Natural killer cell treated with Interleukin-12 subunit alpha and Interleukin-12 subunit beta and Interleukin-15 and Interleukin-18, amount 100 ng/mL, for 72 hours (primary cell): ENCODE measurements around the gene TMEM127. TPM values are rescaled to one million over a fixed set of nuclear protein-coding genes. Genes with fewer than 3 reads are reported as not detected.
"Not testable (repeated sequence)": the region's sequence is repeated elsewhere in the genome, so short reads cannot be mapped to it uniquely, and the experiment has no call there.

ENCODE experiments used
- ATAC-seq, 2 donors: fragments of 150-1000 bp; cut with Tn5 transposase in 1 of 2; sonication (Bioruptor Pico), chemical (Tn5 transposase) in 1 of 2; 2 replicates each; pipeline ENCODE4 v1.10.0; 2021
- DNase-seq: peaks from one replicate; pipeline ENCODE4 v3.0.0; 2022; ENCODE audit warnings: low spot score
- H3K27ac Mint-ChIP-seq, 2 donors: 1 replicate in 1 of 2; 2 replicates in 1 of 2; pipeline ENCODE4 v1.8.0; 2022; ENCODE audit warnings: mixed read lengths in 2 of 2, mild to moderate bottlenecking in 1 of 2, moderate library complexity in 1 of 2
- H3K27me3 Mint-ChIP-seq, 2 donors: 1 replicate in 1 of 2; 2 replicates in 1 of 2; pipeline ENCODE4 v1.8.0; 2022; ENCODE audit warnings: mixed read lengths in 2 of 2
- H3K36me3 Mint-ChIP-seq: one replicate; pipeline ENCODE4 v1.8.0; 2022; ENCODE audit warnings: mixed read lengths
- H3K4me1 Mint-ChIP-seq, 2 donors: 1 replicate in 1 of 2; 2 replicates in 1 of 2; pipeline ENCODE4 v1.8.0; 2022; ENCODE audit warnings: low read depth in 2 of 2, mixed read lengths in 2 of 2, mild to moderate bottlenecking in 1 of 2
- H3K4me3 Mint-ChIP-seq: one replicate; pipeline ENCODE4 v1.8.0; 2022; ENCODE audit warnings: mixed read lengths
- H3K9me3 Mint-ChIP-seq: 2 replicates; pipeline ENCODE4 v1.8.0; 2022; ENCODE audit warnings: mixed read lengths
- total RNA-seq, 2 donors: library from RNA; stranded (reverse); gene quantifications; one replicate each; pipeline ENCODE4 v1.2.3, GENCODE V29; 2022

The TMEM127 gene
- total RNA-seq, 2 donors from 2014 or later, result 41.4 to 49.4 TPM

GRCh38 chr2:96241900-96242611 is 23.7 kb downstream of the TMEM127 start:
- Mint-ChIP-seq H3K36me3 (no peaks in the 10 kb centered on the region), H3K4me1 (peaks cover 32 to 34% of the 10 kb centered on the region in 2 donors), H3K27ac (peak overlapping the region; percentile 94 to 98), H3K27me3 (no peaks in the 10 kb centered on the region), H3K4me3 (peak overlapping the region; percentile 80), H3K9me3 (no peaks in the 10 kb centered on the region)
- DNase-seq, result peak; percentile 74
- peak; percentile 97 to 98 for ATAC-seq

GRCh38 chr2:96241227-96241626 is 24.6 kb downstream of the TMEM127 start:
- H3K9me3 Mint-ChIP-seq, result no peaks in the 10 kb centered on the region

GRCh38 chr2:96240341-96241038 is 25.3 kb downstream of the TMEM127 start:
- no peak for DNase-seq
- H3K4me1 Mint-ChIP-seq, result peaks cover 25% of the 10 kb centered on the region in 2 donors
- no peak for ATAC-seq
- no peaks in the 10 kb centered on the region for H3K27me3 Mint-ChIP-seq
- H3K9me3 Mint-ChIP-seq, result no peaks in the 10 kb centered on the region
- peak overlapping the region; percentile 94 to 98 for H3K27ac Mint-ChIP-seq
- no peaks in the 10 kb centered on the region for H3K36me3 Mint-ChIP-seq
- H3K4me3 Mint-ChIP-seq, result no peak overlapping the region

More at GRCh38 chr2:96241227-96241626, 24.6 kb downstream of the TMEM127 start:
- peak overlapping the region; percentile 80 for H3K4me3 Mint-ChIP-seq
- peak overlapping the region; percentile 94 to 98 for H3K27ac Mint-ChIP-seq
- H3K36me3 Mint-ChIP-seq, result no peaks in the 10 kb centered on the region
- no peaks in the 10 kb centered on the region for H3K27me3 Mint-ChIP-seq
- DNase-seq (no peak), ATAC-seq (no peak)
- peaks cover 31 to 32% of the 10 kb centered on the region in 2 donors for H3K4me1 Mint-ChIP-seq

- H3K9me3 Mint-ChIP-seq, result no peaks in the 10 kb centered on the region
- ATAC-seq (no peak), DNase-seq (no peak)
- H3K4me3 Mint-ChIP-seq, result no peak overlapping the region
- H3K27ac Mint-ChIP-seq, result peak overlapping the region in 1 of 2 donors; percentile 98
- H3K4me1 Mint-ChIP-seq, result peaks cover 23% of the 10 kb centered on the region in 2 donors
- H3K36me3 Mint-ChIP-seq, result no peaks in the 10 kb centered on the region
- no peaks in the 10 kb centered on the region for H3K27me3 Mint-ChIP-seq
Observed at GRCh38 chr2:96239745-96240264, 26.0 kb downstream of the TMEM127 start.

- H3K4me1 Mint-ChIP-seq, result peaks cover 20 to 23% of the 10 kb centered on the region in 2 donors
- no peak overlapping the region for H3K4me3 Mint-ChIP-seq
- H3K27ac Mint-ChIP-seq, result no peak overlapping the region
- H3K36me3 Mint-ChIP-seq, result no peaks in the 10 kb centered on the region
- H3K27me3 Mint-ChIP-seq, result no peaks in the 10 kb centered on the region
- no peak for DNase-seq
- ATAC-seq, result no peak
- H3K9me3 Mint-ChIP-seq, result no peaks in the 10 kb centered on the region
Observed at GRCh38 chr2:96239091-96239490, 26.7 kb downstream of the TMEM127 start.

GRCh38 chr2:96238266-96238665 is 27.5 kb downstream of the TMEM127 start:
- Mint-ChIP-seq H3K9me3 (no peaks in the 10 kb centered on the region), H3K4me1 (peaks cover 20 to 23% of the 10 kb centered on the region in 2 donors), H3K27me3 (no peaks in the 10 kb centered on the region), H3K36me3 (no peaks in the 10 kb centered on the region), H3K4me3 (no peak overlapping the region), H3K27ac (no peak overlapping the region)
- no peak for DNase-seq
- no peak for ATAC-seq

- H3K4me3 Mint-ChIP-seq, result no peak overlapping the region
- H3K9me3 Mint-ChIP-seq, result no peaks in the 10 kb centered on the region
- no peak for ATAC-seq
- peaks cover 7 to 11% of the 10 kb centered on the region in 2 donors for H3K4me1 Mint-ChIP-seq
- no peaks in the 10 kb centered on the region for H3K27me3 Mint-ChIP-seq
- H3K27ac Mint-ChIP-seq, result no peak overlapping the region
- no peak for DNase-seq
- H3K36me3 Mint-ChIP-seq, result no peaks in the 10 kb centered on the region
Observed at GRCh38 chr2:96236882-96237281, 28.9 kb downstream of the TMEM127 start.

GRCh38 chr2:96233880-96234316 is 31.9 kb downstream of the TMEM127 start:
- no peaks in the 10 kb centered on the region for H3K27me3 Mint-ChIP-seq
- no peak for ATAC-seq
- H3K4me3 Mint-ChIP-seq, result no peak overlapping the region
- no peaks in the 10 kb centered on the region for H3K9me3 Mint-ChIP-seq
- no peaks in the 10 kb centered on the region for H3K36me3 Mint-ChIP-seq
- no peak overlapping the region for H3K27ac Mint-ChIP-seq
- DNase-seq, result no peak
- no peaks in the 10 kb centered on the region for H3K4me1 Mint-ChIP-seq

GRCh38 chr2:96233436-96233835 is 32.4 kb downstream of the TMEM127 start:
- Mint-ChIP-seq H3K4me3 (no peak overlapping the region), H3K4me1 (no peaks in the 10 kb centered on the region), H3K27me3 (no peaks in the 10 kb centered on the region), H3K36me3 (no peaks in the 10 kb centered on the region), H3K9me3 (no peaks in the 10 kb centered on the region), H3K27ac (no peak overlapping the region)
- no peak for ATAC-seq
- DNase-seq, result no peak

GRCh38 chr2:96231316-96231715 is 34.5 kb downstream of the TMEM127 start:
- no peak for ATAC-seq
- Mint-ChIP-seq H3K36me3 (no peaks in the 10 kb centered on the region), H3K27me3 (no peaks in the 10 kb centered on the region), H3K9me3 (no peaks in the 10 kb centered on the region), H3K4me3 (no peak overlapping the region), H3K27ac (no peak overlapping the region), H3K4me1 (no peaks in the 10 kb centered on the region)
- DNase-seq, result no peak

- Mint-ChIP-seq H3K4me1 (peaks cover 0 to 8% of the 10 kb centered on the region in 2 donors), H3K27ac (peak overlapping the region in 1 of 2 donors; percentile 54), H3K4me3 (no peak overlapping the region), H3K36me3 (no peaks in the 10 kb centered on the region), H3K9me3 (no peaks in the 10 kb centered on the region), H3K27me3 (no peaks in the 10 kb centered on the region)
- DNase-seq (no peak), ATAC-seq (no peak)
Observed at GRCh38 chr2:96225016-96225533, 40.7 kb downstream of the TMEM127 start.

- not testable (repeated sequence) for H3K4me1 Mint-ChIP-seq, H3K27ac Mint-ChIP-seq, H3K9me3 Mint-ChIP-seq, ATAC-seq, H3K27me3 Mint-ChIP-seq, DNase-seq, H3K36me3 Mint-ChIP-seq, H3K4me3 Mint-ChIP-seq
Observed at GRCh38 chr2:96221106-96221505, 44.7 kb downstream of the TMEM127 start.

- H3K27ac Mint-ChIP-seq, H3K9me3 Mint-ChIP-seq, H3K36me3 Mint-ChIP-seq, ATAC-seq, DNase-seq, H3K27me3 Mint-ChIP-seq, H3K4me3 Mint-ChIP-seq, H3K4me1 Mint-ChIP-seq: not testable (repeated sequence)
Observed at GRCh38 chr2:96219959-96220358, 45.8 kb downstream of the TMEM127 start.
